HG03280 (cell line): ENCODE results near the gene ANKLE2.
A peak's percentile ranks its signal among the peaks of the same experiment; 100 is the strongest.
"Not testable (repeated sequence)": the region's sequence is repeated elsewhere in the genome, so short reads cannot be mapped to it uniquely, and the experiment has no call there.

ENCODE experiments used
- ATAC-seq: cut with Tn5 transposase; IDR thresholded peaks from one replicate; pipeline ENCODE4 v1.9.1; 2021; ENCODE audit warnings: mild to moderate bottlenecking, moderate library complexity; ENCODE audit not compliant: unreplicated experiment

The ANKLE2 gene

GRCh38 chr12:132777614-132778013 is 16.0 kb upstream of the ANKLE2 start:
- ATAC-seq: no peak

- no peak for ATAC-seq
Measured at GRCh38 chr12:132776816-132777568, 15.4 kb upstream of the ANKLE2 start.

- not testable (repeated sequence) for ATAC-seq
Measured at GRCh38 chr12:132776230-132776625, 14.6 kb upstream of the ANKLE2 start.

GRCh38 chr12:132775502-132776229 is 14.0 kb upstream of the ANKLE2 start:
- no peak for ATAC-seq

GRCh38 chr12:132774646-132775275 is 13.1 kb upstream of the ANKLE2 start:
- no peak for ATAC-seq

- no peak for ATAC-seq
Measured at GRCh38 chr12:132774159-132774558, 12.5 kb upstream of the ANKLE2 start.

GRCh38 chr12:132773077-132773955 is 11.7 kb upstream of the ANKLE2 start:
- no peak for ATAC-seq

GRCh38 chr12:132772606-132773005 is 11.0 kb upstream of the ANKLE2 start:
- no peak for ATAC-seq

GRCh38 chr12:132771126-132771838 is 9.7 kb upstream of the ANKLE2 start:
- ATAC-seq: peak; percentile 49

GRCh38 chr12:132766380-132767085 is 4.9 kb upstream of the ANKLE2 start:
- ATAC-seq: no peak

GRCh38 chr12:132765361-132765760 is 3.7 kb upstream of the ANKLE2 start:
- ATAC-seq: no peak

- no peak for ATAC-seq
Measured at GRCh38 chr12:132764231-132764630, 2.6 kb upstream of the ANKLE2 start.

GRCh38 chr12:132761921-132762583 is 420 bp upstream of the ANKLE2 start:
- peak; percentile 87 for ATAC-seq

- ATAC-seq: no peak
Measured at GRCh38 chr12:132759359-132759758, 2.3 kb downstream of the ANKLE2 start.

GRCh38 chr12:132758825-132759224 is 2.8 kb downstream of the ANKLE2 start:
- ATAC-seq: not testable (repeated sequence)

- ATAC-seq: no peak
Measured at GRCh38 chr12:132754160-132754932, 7.3 kb downstream of the ANKLE2 start.

- not testable (repeated sequence) for ATAC-seq
Measured at GRCh38 chr12:132753670-132754069, 8.0 kb downstream of the ANKLE2 start.

GRCh38 chr12:132748319-132748718 is 13.3 kb downstream of the ANKLE2 start:
- ATAC-seq: no peak
